ENCODE results near the gene C2orf92.
"Not testable (repeated sequence)": the region's sequence is repeated elsewhere in the genome, so short reads cannot be mapped to it uniquely, and the experiment has no call there.

The C2orf92 gene

GRCh38 chr2:97708048-97708380 lies 38.5 kb downstream of the C2orf92 start:
- DNase-seq = no peak
- Histone ChIP-seq H2BK5ac (ENCODE audit: low read depth, low read length, poor library complexity) (no peak overlapping the region), H3K79me2 (ENCODE audit: control insufficient read depth, insufficient read depth, low read length, poor library complexity) (no peaks in the 10 kb centered on the region), H2AFZ (ENCODE audit: insufficient read depth, low read length, poor library complexity) (no peak overlapping the region), H3K14ac (ENCODE audit: low read length) (no peak overlapping the region), H3K4ac (ENCODE audit: low read depth, low read length) (no peak overlapping the region), H3K9me3 (ENCODE audit: insufficient read depth, low read depth, low read length) (peaks cover 2% of the 10 kb centered on the region), H3K36me3 (ENCODE audit: control insufficient read depth in 1 of 2, insufficient read depth in 2 of 2, low read length in 2 of 2) (no peaks in the 10 kb centered on the region), H2BK120ac (ENCODE audit: insufficient read depth, low read length, poor library complexity) (no peak overlapping the region), H3K23ac (ENCODE audit: low read length) (no peak overlapping the region), H3K4me3 (ENCODE audit: low read depth, low read length) (no peak overlapping the region), H3K18ac (ENCODE audit: low read length) (no peak overlapping the region), H2AK5ac (ENCODE audit: low read length) (no peak overlapping the region), H4K12ac (ENCODE audit: low read depth, low read length) (no peak overlapping the region), H3K4me1 (ENCODE audit: control insufficient read depth in 1 of 2, insufficient read depth in 2 of 2, low read length in 2 of 2) (peaks cover 20 to 26% of the 10 kb centered on the region in 2 experiments), H3K27me3 (ENCODE audit: insufficient read depth, low read length) (no peaks in the 10 kb centered on the region), H4K91ac (ENCODE audit: low read depth, low read length) (peak overlapping the region; percentile 38), H2BK12ac (ENCODE audit: low read length) (no peak overlapping the region), H3K9ac (ENCODE audit: low read length) (no peak overlapping the region), H4K8ac (ENCODE audit: low read depth, low read length) (no peak overlapping the region), H3K79me1 (ENCODE audit: low read length) (peaks cover 20% of the 10 kb centered on the region), H3K27ac (ENCODE audit: low read depth, low read length) (no peak overlapping the region), H3K4me2 (ENCODE audit: low read length) (no peak overlapping the region)
- WGBS (ENCODE audit: extremely low coverage, insufficient coverage, insufficient read length) = no CpG with 5 or more reads among the region's 4 CpGs

- Histone ChIP-seq H3K18ac (ENCODE audit: low read length) (no peak overlapping the region), H2BK5ac (ENCODE audit: low read depth, low read length, poor library complexity) (no peak overlapping the region), H3K4me3 (ENCODE audit: low read depth, low read length) (no peak overlapping the region), H3K23ac (ENCODE audit: low read length) (no peak overlapping the region), H3K27me3 (ENCODE audit: insufficient read depth, low read length) (no peaks in the 10 kb centered on the region), H4K8ac (ENCODE audit: low read depth, low read length) (no peak overlapping the region), H3K27ac (ENCODE audit: low read depth, low read length) (no peak overlapping the region), H2AK5ac (ENCODE audit: low read length) (no peak overlapping the region), H4K12ac (ENCODE audit: low read depth, low read length) (no peak overlapping the region), H3K79me2 (ENCODE audit: control insufficient read depth, insufficient read depth, low read length, poor library complexity) (no peaks in the 10 kb centered on the region), H3K4ac (ENCODE audit: low read depth, low read length) (no peak overlapping the region), H3K9me3 (ENCODE audit: insufficient read depth, low read depth, low read length) (peaks cover 2% of the 10 kb centered on the region), H3K4me1 (ENCODE audit: control insufficient read depth in 1 of 2, insufficient read depth in 2 of 2, low read length in 2 of 2) (peaks cover 20 to 31% of the 10 kb centered on the region in 2 experiments), H2BK120ac (ENCODE audit: insufficient read depth, low read length, poor library complexity) (no peak overlapping the region), H2AFZ (ENCODE audit: insufficient read depth, low read length, poor library complexity) (no peak overlapping the region), H4K91ac (ENCODE audit: low read depth, low read length) (no peak overlapping the region), H2BK12ac (ENCODE audit: low read length) (no peak overlapping the region), H3K14ac (ENCODE audit: low read length) (no peak overlapping the region), H3K79me1 (ENCODE audit: low read length) (peaks cover 24% of the 10 kb centered on the region), H3K36me3 (ENCODE audit: control insufficient read depth in 1 of 2, insufficient read depth in 2 of 2, low read length in 2 of 2) (no peaks in the 10 kb centered on the region), H3K4me2 (ENCODE audit: low read length) (no peak overlapping the region), H3K9ac (ENCODE audit: low read length) (no peak overlapping the region)
- no CpG with 5 or more reads among the region's 8 CpGs for WGBS (ENCODE audit: extremely low coverage, insufficient coverage, insufficient read length)
- DNase-seq = no peak
These were observed 39.1 kb downstream of the C2orf92 start for GRCh38 chr2:97708608-97709007.

- H2BK120ac ChIP-seq (ENCODE audit: insufficient read depth, low read length, poor library complexity) = peak overlapping the region; percentile 81
- peaks cover 38 to 55% of the 10 kb centered on the region in 2 experiments for H3K4me1 ChIP-seq (ENCODE audit: control insufficient read depth in 1 of 2, insufficient read depth in 2 of 2, low read length in 2 of 2)
- H3K23ac ChIP-seq (ENCODE audit: low read length) = no peak overlapping the region
- peak overlapping the region; percentile 39 for H4K8ac ChIP-seq (ENCODE audit: low read depth, low read length)
- no peaks in the 10 kb centered on the region for H3K79me2 ChIP-seq (ENCODE audit: control insufficient read depth, insufficient read depth, low read length, poor library complexity)
- H2AK5ac ChIP-seq (ENCODE audit: low read length) = peak overlapping the region; percentile 36
- peak overlapping the region; percentile 28 for H3K18ac ChIP-seq (ENCODE audit: low read length)
- H3K4me2 ChIP-seq (ENCODE audit: low read length) = peak overlapping the region; percentile 44
- H3K14ac ChIP-seq (ENCODE audit: low read length) = peak overlapping the region; percentile 33
- H2BK5ac ChIP-seq (ENCODE audit: low read depth, low read length, poor library complexity) = peak overlapping the region; percentile 78
- no peak overlapping the region for H3K4me3 ChIP-seq (ENCODE audit: low read depth, low read length)
- peaks cover 2% of the 10 kb centered on the region for H3K9me3 ChIP-seq (ENCODE audit: insufficient read depth, low read depth, low read length)
- H2BK12ac ChIP-seq (ENCODE audit: low read length) = peak overlapping the region; percentile 64
- DNase-seq = no peak
- H3K4ac ChIP-seq (ENCODE audit: low read depth, low read length) = peak overlapping the region; percentile 43
- peaks cover 34% of the 10 kb centered on the region for H3K79me1 ChIP-seq (ENCODE audit: low read length)
- no CpG with 5 or more reads among the region's 6 CpGs for WGBS (ENCODE audit: extremely low coverage, insufficient coverage, insufficient read length)
- H3K27me3 ChIP-seq (ENCODE audit: insufficient read depth, low read length) = no peaks in the 10 kb centered on the region
- no peak overlapping the region for H2AFZ ChIP-seq (ENCODE audit: insufficient read depth, low read length, poor library complexity)
- H3K36me3 ChIP-seq (ENCODE audit: control insufficient read depth in 1 of 2, insufficient read depth in 2 of 2, low read length in 2 of 2) = no peaks in the 10 kb centered on the region
- H4K91ac ChIP-seq (ENCODE audit: low read depth, low read length) = peak overlapping the region; percentile 89
- H3K9ac ChIP-seq (ENCODE audit: low read length) = no peak overlapping the region
- H4K12ac ChIP-seq (ENCODE audit: low read depth, low read length) = no peak overlapping the region
- peak overlapping the region; percentile 73 for H3K27ac ChIP-seq (ENCODE audit: low read depth, low read length)
These were observed 41.8 kb downstream of the C2orf92 start for GRCh38 chr2:97711394-97711711.

- Histone ChIP-seq H2AK5ac (ENCODE audit: low read length) (peak overlapping the region; percentile 16), H4K91ac (ENCODE audit: low read depth, low read length) (peak overlapping the region; percentile 86), H3K79me1 (ENCODE audit: low read length) (peaks cover 34% of the 10 kb centered on the region), H3K18ac (ENCODE audit: low read length) (peak overlapping the region; percentile 52), H4K8ac (ENCODE audit: low read depth, low read length) (peak overlapping the region; percentile 11), H3K4me1 (ENCODE audit: control insufficient read depth in 1 of 2, insufficient read depth in 2 of 2, low read length in 2 of 2) (peaks cover 38 to 55% of the 10 kb centered on the region in 2 experiments), H2BK120ac (ENCODE audit: insufficient read depth, low read length, poor library complexity) (peak overlapping the region; percentile 81), H2BK12ac (ENCODE audit: low read length) (peak overlapping the region; percentile 78), H3K14ac (ENCODE audit: low read length) (peak overlapping the region; percentile 88), H2BK5ac (ENCODE audit: low read depth, low read length, poor library complexity) (peak overlapping the region; percentile 81)
- not testable (repeated sequence) for H3K4me2 ChIP-seq (ENCODE audit: low read length); H3K23ac ChIP-seq (ENCODE audit: low read length); H2AFZ ChIP-seq (ENCODE audit: insufficient read depth, low read length, poor library complexity); H3K9ac ChIP-seq (ENCODE audit: low read length); H3K27me3 ChIP-seq (ENCODE audit: insufficient read depth, low read length); DNase-seq; H3K9me3 ChIP-seq (ENCODE audit: insufficient read depth, low read depth, low read length); H3K27ac ChIP-seq (ENCODE audit: low read depth, low read length); H3K36me3 ChIP-seq (ENCODE audit: control insufficient read depth in 1 of 2, insufficient read depth in 2 of 2, low read length in 2 of 2); H4K12ac ChIP-seq (ENCODE audit: low read depth, low read length); H3K4ac ChIP-seq (ENCODE audit: low read depth, low read length); H3K4me3 ChIP-seq (ENCODE audit: low read depth, low read length); H3K79me2 ChIP-seq (ENCODE audit: control insufficient read depth, insufficient read depth, low read length, poor library complexity)
- WGBS (ENCODE audit: extremely low coverage, insufficient coverage, insufficient read length) = no CpG with 5 or more reads among the region's 9 CpGs
These were observed 42.7 kb downstream of the C2orf92 start for GRCh38 chr2:97712175-97712574.
